ENCODE results near the gene MIOX.

DNA sequence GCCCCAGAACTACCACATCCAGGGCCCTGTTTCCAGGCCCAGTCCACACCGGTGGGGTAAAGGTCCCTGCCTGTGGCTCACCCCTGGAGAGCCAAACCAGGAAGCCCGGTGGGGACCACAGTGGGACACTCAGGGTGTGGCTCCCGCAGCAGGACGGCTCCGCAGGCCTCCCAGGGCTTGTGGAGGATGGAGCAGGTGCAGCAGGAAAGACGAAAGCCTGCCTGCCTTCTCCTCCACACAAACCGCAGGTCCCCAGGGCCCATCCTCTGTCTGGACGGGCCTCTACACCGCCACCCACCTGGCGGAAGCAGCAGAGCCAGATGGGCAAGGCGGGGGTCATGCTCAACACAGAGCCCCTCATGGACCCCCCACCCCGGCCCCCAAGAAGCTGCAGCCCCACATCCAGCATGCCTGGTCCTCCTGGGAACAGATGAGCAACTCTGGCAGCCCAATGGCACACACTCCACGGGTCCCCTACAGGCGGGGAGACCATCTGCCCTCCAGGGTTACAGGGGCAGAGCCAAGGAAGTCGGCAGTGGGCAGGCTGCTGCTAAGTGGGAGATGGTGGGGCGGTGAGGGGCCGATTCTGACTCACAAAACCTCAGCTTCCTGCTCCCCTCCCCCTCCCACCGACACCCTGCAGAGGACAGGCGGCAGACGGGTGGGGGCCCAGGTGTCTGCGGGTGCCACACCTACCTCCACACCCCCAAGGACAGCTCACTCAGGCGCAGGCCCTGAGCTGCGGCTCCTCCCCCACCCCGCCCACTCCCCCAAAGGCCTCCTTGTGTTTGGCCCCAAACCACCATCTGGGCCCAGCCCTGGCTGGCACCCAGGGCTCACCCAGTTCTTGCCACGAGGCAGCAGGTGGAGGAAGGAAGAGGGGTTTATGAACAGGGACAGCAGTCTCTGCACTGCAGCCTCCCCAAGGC lies 17.0 kb upstream of the MIOX start:
- TF ChIP-seq, protein P1, sequence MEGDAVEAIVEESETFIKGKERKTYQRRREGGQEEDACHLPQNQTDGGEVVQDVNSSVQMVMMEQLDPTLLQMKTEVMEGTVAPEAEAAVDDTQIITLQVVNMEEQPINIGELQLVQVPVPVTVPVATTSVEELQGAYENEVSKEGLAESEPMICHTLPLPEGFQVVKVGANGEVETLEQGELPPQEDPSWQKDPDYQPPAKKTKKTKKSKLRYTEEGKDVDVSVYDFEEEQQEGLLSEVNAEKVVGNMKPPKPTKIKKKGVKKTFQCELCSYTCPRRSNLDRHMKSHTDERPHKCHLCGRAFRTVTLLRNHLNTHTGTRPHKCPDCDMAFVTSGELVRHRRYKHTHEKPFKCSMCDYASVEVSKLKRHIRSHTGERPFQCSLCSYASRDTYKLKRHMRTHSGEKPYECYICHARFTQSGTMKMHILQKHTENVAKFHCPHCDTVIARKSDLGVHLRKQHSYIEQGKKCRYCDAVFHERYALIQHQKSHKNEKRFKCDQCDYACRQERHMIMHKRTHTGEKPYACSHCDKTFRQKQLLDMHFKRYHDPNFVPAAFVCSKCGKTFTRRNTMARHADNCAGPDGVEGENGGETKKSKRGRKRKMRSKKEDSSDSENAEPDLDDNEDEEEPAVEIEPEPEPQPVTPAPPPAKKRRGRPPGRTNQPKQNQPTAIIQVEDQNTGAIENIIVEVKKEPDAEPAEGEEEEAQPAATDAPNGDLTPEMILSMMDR (IDR thresholded peaks at IDR 0.05), result no peak
- TF ChIP-seq POLR2A (IDR thresholded peaks at IDR 0.05), result no peak
